HG03442 (cell line): ENCODE measurements around the gene C5orf58.

ENCODE experiments used
- ATAC-seq: cut with Tn5 transposase; IDR thresholded peaks from one replicate; pipeline ENCODE4 v1.9.1; 2021; ENCODE audit warnings: mild to moderate bottlenecking, moderate library complexity; ENCODE audit not compliant: unreplicated experiment

Gene C5orf58

DNA sequence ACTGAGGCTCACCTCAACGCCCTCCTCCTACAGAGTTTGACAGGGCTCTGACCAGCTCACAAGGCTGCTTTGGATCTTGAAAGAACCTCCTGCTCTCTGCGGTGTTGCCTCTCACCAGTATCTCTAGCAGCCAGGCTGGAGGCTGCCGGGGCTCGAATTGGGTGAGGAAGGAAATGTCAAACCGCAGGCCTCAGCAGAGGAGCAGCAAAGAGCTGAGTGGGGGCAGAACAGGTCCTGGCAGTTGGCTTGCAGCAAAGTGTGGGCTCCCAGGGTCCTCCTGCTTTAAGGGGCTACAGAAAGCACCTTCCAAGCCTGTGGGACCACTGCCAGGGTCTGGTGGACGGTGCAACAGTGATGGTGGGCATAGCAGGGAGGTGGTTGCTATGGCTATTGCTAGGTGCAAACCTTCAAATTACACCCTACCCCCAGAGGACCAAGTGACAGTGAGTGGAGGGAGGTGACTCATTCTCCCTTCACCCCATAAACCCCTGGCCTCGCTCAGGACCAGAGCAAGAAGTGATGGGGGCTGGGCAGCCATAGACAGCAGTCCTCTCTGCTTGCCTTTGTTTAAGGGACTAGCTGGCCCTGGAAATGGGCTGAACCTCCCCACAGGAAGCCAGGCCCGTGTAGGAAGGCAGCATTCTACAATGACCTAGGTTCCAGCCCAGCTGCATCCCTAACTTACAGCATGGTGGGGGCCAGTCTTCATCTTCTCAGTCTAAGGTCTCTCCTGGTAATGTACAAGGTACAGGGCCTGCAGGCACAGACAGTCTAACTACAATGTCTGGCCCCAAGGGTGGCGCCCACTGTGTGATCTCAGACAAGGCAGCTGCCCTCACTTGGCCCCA lies 46.0 kb downstream of the C5orf58 start:
- ATAC-seq, result peak; percentile 87

DNA sequence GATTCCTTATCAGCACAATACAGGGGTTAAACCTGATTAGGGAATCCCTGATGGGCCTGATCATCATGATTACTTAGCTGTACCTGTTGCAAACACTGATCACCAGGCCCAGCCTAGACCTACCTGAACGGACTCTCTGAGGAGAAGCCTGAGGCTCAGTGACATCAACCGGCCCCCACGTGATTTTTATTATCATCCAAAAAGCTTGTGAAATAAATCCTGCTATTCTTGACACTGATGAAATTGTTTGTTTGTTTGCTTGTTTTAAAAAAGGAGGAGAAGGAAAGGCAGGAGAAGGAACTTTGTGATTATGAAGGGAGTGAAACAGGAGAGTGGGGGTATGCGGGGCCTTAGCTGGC lies 46.7 kb downstream of the C5orf58 start:
- no peak for ATAC-seq

DNA sequence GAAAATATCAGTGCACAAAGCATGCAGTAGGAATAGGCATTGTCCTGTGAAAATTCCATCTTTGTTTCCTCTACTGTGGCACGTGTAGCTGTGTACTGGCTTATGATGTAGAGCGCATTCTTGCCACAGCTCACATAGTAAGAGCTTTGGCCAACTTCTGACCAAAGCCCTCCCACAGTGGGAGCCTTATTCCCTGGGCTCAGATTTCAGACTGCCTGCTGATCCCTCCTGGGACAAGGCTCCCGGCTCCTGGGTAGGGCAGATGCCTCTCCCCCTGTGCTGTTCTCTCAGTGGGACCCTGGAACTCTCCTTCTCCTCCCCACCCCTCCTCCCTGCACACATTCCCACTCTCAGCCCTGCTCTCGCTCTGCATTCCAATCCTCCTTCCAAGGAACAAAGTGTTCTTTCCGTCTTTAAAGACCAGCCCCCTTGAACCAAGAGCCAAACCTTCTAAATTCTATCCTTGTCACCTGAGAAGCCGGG lies 47.3 kb downstream of the C5orf58 start:
- ATAC-seq, result no peak

DNA sequence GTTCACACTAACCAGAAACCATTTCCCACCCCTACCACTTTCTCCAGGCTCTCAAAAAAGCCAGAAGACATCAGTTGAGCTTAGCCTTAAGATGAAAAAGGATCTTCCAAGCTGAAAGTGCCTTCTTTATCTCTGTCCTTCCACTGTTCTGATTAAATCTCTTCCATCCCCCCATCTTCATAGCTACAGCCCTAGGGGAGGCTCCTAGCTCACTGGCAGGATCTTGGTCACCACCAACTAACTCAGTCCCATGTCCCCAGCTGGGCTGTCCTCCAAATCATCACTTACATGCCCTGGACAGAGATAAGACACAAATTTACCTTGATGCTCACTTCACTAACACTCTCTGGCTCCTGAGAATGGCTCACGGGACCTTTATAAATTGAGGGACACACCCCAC lies 50.5 kb downstream of the C5orf58 start:
- no peak for ATAC-seq

DNA sequence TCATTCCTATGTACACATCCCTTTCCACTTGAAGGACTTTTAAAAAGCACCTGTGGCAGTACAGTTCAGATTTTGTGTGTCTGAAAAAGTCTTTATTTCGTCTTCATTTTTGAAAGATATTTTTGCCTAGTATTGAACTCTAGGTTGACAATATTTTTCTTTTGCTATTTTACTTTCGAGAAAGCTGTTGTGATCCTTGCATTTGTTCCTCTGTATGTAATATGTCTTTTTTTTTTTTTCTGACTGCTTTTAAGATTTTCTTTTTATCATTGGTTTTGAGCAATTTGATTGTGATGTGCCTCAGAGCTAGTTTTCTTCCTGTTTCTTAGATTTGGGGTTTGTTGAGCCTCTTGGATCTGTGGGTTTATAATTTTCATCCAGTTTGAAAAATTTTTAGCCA lies 51.4 kb downstream of the C5orf58 start:
- no peak for ATAC-seq

DNA sequence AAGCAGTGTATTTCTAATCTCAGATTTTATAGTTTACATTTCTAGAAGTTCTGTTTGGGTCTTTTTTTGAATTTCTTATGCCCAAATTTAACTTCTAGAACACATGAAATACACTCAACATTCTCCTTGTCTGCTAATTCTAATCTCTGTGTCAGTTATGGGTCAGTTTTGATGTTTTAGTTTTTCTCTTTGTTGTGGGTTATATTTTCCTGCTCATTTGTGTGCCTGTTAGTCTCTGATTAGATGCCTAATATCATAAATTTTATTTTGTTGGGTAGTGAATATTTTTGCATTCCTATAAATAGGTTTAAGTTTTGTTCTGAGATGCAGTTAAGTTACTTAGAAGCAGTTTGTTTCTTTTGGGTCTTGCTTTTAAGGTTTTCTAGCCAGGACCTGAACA lies 52.4 kb downstream of the C5orf58 start:
- ATAC-seq, result no peak

DNA sequence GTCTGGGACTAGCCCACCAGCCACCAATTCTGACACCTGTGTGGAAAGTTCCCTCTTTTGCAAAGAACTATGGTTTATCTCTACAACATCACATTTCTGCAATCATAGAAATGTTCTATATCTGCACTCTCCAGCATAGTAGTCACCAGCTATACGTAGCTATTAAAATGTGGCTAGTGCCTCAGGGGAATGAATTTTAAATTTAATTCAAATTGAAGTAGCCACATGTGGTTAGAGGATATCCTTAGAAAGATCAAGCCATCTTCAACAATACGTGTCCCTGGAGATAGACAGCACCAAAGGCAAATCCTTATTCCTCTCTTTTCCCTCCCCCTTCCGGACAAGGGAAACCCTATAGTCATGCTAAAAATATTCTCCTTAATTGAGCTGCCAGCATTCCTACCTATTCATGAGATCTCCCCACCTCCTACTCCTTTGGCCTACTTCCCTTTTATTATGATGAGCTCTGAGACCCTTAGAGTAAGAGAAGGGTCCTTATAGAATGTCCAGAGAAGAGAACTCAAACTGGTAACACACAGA lies 53.7 kb downstream of the C5orf58 start:
- ATAC-seq, result no peak

DNA sequence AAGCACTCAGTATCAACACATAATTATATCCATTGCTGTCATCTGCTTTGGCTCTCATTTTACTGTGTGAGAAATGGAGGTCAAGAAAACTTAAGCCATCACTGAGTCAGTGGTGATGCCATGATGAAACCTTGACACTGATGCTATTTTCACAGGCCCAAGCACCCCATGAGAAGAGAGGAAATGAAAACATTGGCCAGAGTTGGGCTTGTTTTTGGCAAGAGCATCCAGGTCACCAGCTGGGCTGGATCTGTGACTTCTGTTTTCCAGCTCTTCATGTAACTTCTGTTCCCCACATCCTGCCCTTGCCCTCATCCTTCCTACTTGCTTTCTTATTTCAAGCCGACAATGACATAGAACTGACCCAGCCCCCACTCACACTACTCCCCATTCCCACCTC lies 54.7 kb downstream of the C5orf58 start:
- ATAC-seq, result no peak

DNA sequence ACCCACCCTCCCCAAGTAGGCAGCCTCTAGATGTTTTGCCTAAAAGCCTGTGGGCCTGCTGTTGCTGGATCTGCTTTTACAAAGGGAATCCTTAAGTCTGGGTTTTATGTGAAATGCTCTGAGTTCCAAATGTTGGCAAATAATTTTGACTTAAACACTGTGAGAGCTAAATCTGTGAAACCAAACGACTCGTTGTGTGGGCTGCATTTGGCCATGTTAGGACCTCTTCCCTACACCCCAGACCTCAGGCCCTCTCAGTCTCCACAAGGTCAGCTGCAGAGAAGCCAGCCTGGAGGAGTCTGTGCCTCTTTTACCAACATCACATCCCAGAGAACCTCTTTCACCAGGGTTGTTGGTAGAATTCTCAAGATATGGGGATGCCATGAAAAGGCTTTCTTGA lies 55.4 kb downstream of the C5orf58 start:
- no peak for ATAC-seq

DNA sequence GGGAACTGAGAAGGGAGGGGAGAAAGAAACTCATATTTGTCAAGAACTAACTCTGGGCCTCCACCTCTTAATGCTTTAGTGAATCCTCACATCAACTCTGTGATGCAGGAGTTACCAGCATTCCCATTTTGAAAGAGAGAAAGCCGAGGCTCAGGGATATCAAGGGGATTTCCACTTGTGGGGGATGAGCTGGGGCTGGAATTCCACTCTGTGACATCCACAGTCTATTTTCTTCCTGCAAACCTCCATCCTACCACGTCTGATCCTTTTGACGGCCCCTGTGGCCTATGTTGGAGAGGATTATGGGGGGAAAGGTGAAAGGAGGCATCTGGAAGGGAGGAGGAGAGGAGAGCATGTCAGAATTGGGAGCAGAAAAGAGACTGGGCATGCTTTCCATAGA lies 55.8 kb downstream of the C5orf58 start:
- no peak for ATAC-seq

DNA sequence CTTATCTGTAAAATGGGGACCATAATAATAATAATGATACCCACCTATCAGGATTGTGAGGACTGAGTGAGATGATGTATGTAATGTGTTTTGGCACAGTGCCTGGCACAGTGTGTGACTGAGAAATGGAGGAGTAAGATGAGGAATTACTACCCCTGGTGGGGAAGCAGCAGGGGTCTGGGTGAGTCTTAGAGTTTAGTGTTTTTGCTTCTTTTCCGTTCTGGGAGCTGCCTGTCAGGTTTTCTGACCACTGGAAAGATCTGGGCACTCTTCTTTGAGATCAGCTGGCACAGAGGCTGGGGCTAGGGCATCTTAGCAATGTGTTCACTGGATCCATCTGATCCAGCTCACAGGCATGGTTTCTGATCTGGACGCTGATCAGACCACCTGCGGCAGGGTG lies 56.3 kb downstream of the C5orf58 start:
- ATAC-seq, result no peak

DNA sequence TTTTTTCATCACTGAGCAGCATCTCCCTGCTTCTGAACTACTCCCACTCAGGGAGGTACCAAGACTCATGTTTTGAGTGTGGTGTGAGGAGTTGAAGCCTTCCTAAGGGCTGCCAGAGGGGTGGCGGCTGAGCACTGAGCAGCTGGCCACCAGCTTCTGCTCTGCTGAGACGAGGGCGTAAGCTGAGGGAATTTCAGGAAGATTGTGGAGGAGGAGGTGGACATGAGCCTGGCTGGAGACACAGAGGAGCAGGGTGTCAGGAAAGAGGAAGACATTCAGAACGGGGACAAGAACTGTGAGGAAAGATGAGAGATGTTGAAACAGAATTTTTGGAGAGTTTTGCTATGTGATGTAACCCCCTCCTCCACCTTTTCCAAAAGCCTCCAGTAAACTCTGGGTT lies 57.0 kb downstream of the C5orf58 start:
- ATAC-seq, result no peak

DNA sequence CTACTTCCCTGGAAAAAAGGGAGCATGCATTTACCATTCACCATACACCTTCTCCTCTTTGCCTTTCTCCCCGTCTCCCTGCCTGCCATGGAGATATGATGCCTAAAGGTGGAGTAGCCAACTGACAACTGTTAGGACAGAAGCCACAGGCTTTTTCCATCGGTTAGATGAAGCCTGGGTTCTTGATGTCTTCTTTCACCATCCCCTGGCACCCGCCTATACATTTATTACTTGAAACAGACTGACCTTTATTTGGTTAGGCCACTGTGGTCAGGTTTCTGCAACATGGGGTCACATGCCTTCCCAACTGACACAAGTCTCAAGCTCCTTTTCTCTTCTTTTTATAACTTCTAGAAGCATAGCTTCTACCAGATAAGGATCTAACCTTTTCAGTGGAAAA lies 57.7 kb downstream of the C5orf58 start:
- ATAC-seq, result no peak

DNA sequence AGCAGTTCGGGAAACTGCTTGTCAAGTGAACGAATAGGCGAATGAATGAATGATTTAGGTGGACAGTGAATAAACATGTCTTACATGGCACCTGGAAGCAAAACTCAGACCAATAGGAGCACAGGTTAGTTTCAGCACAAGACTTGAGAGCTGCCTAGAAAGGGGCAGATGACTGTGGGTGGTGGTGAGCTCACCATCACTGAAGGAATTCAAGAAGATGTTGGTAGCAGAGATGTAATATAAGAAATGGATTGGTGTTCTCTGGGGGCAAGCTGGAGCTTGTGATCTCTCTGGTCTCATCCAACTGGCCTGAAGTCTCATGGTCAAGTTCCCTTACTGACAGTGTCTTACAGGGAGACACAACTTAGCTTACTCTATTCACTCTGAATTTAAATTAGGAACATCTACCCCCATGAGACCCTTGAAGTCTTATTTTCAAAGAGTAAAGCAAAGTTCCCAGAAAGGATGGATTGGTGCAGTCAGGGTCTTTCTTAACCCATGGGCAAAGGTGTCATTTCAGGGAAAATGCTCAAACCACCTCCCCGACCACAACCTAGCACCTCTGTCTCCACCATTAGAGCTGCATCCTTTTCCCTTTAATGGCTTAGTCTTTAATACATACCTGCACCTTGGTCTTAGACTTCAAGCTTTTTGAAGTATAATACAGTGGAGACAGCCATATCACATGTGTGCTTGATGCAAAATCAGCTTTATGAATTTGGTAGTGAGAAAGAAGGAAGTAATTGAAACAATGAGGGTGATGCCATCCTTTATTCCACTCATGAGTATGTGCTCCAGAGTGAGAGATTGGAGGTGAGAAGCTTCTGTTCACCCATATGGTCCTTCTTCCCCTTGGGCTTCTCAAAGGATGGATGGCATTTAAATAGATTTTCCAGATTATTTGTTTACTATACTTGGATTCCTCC lies 59.7 kb downstream of the C5orf58 start:
- ATAC-seq, result no peak

DNA sequence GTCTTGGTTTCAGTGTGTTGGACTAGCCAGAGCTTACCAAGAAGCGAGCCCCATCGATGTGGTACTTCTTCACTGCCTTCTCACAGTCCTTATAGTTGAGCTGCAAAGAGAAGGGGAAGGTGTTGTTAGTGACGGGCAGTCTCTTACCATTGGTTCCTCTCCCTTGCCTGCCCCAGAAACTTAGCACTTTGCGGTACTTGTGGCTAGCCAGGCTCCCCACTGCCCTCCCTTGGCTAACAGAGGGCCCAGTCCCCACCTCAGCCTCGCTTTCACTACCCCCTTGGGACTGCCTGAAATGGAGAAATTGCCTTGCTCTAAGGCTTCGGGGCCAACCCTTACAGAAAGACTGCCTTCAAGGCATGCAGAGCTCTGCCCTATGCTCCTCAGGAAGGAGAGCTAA lies 60.5 kb downstream of the C5orf58 start:
- ATAC-seq, result peak; percentile 81

DNA sequence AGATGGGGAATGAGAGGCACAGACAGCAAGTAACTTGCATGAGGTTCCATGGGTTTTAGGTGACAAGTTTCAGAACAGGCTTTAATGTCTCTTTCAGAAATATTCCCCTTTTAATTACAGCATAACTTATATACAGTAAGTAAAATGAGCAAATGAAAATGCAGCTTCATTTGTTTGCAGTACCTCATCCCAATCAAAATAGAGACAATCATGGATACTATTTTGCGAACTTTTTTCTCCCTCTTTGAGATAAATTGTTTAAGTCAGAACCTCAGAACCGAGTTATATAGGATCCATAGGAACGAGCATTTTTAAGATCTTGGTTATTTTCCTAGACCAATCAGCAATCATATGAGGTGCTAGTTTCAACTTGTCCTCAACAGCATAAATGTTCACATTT lies 61.3 kb downstream of the C5orf58 start:
- ATAC-seq, result no peak

DNA sequence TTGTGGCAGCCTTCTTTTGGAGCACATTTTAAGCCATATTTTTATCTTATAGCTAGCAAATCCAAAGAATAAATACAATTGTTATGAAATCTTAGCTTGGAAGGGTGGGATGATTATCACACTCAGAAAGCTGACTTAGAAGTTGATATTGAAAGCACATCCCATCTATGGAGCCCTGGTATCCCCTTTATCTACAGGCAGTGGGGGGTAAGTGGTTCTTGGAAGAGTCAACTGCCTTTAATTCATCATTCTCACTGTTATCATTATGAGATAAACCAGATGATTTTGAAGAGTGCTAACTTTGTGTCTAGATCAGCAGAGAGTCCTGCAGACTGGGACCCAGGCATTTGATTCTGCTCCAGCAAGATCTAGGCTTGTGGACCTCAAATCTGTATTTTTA lies 61.8 kb downstream of the C5orf58 start:
- ATAC-seq, result no peak
